ENCODE measurements around the gene SNAPC5. TPM values are rescaled to one million over a fixed set of nuclear protein-coding genes. Genes with fewer than 3 reads are reported as not detected.
A peak's percentile ranks its signal among the peaks of the same experiment; 100 is the strongest.

The SNAPC5 gene
- total and polyA plus RNA-seq, 2 of the 8 experiments (the other 6 are each of a cell fraction or from before 2014, with no cell fraction given), result 18.7 to 23.1 TPM

DNA sequence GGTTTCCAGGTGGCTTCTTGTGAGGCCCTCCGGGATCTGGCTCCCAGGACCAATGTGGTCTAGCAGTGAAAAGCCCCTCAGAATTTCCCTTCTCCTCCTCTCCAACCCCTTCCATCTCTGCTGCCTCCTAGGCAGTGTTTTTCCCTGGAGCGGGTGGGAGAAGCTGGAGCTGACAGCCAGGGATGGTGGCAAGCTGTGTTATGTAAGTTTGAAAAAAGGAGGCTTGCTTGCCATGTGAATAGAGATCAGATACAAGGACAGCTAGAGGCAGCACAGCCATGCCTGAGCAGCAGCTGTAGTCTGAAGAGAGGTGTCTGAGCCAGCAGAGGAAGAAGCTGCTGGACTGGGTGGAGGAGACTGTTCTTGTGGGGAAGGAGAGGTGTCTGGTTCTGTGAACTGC is 20.6 kb downstream of the SNAPC5 start:
- TF ChIP-seq SIRT6 (IDR thresholded peaks at IDR 0.05; ENCODE audit: low read length), result no peak
- no peak for TF ChIP-seq TCF12 (IDR thresholded peaks at IDR 0.05; ENCODE audit: low read depth, low read length)
- no peak for TF ChIP-seq SRF (IDR thresholded peaks at IDR 0.05; ENCODE audit: low read depth, low read length)
- TF ChIP-seq TAF7 (optimal IDR thresholded peaks at IDR 0.05; ENCODE audit: borderline replicate concordance, low read depth, low read length), result no peak
- TF ChIP-seq MAFK (IDR thresholded peaks at IDR 0.05; ENCODE audit: low read depth, low read length), result no peak
- DNase-seq (ENCODE audit: low read depth in 1 of 2, low spot score in 2 of 2) (no peak), FAIRE-seq (no peak)
- no peak overlapping the region for H3K56ac ChIP-seq (replicated peaks; ENCODE audit: insufficient read length, low read depth, low read length)
- peaks cover 0 to 3% of the 10 kb centered on the region in 2 experiments for H4K20me1 ChIP-seq (replicated peaks in 1 of 2; ENCODE audit: control insufficient read depth in 1 of 2, insufficient read depth in 2 of 2, low read length in 2 of 2)
- no peak overlapping the region for H3K14ac ChIP-seq (ENCODE audit: insufficient read length)
- no peak overlapping the region; the same call in 1 of the 2 replicates for H4K8ac ChIP-seq (ENCODE audit: extremely low read depth, insufficient read depth, low read length)
- H3K27me3 ChIP-seq (replicated peaks in 1 of 4; ENCODE audit: control insufficient read depth in 3 of 4, extremely low read depth in 1 of 4, insufficient read depth in 3 of 4, low read length in 3 of 4), result no peaks in the 10 kb centered on the region
- H2BK120ac ChIP-seq (replicated peaks; ENCODE audit: low read depth, low read length), result no peak overlapping the region
- no peak overlapping the region for H3K23ac ChIP-seq (ENCODE audit: insufficient read length)
- H4K5ac ChIP-seq (ENCODE audit: insufficient read length, low read depth, low read length), result no peak overlapping the region
- peaks cover 0 to 24% of the 10 kb centered on the region in 2 experiments; a peak in 1 of 4 replicates for H3K79me2 ChIP-seq (ENCODE audit: control insufficient read depth in 1 of 2, insufficient read depth in 2 of 2, low read length in 2 of 2)
- peak overlapping the region; percentile 17; the same call in 1 of the 2 replicates for H3K18ac ChIP-seq (ENCODE audit: extremely low read depth, low read length)
- H2BK12ac ChIP-seq (ENCODE audit: low read depth, low read length), result no peak overlapping the region
- H3K79me1 ChIP-seq (ENCODE audit: low read depth, low read length), result peaks cover 3% of the 10 kb centered on the region; the same call in 1 of the 2 replicates
- H3K4me2 ChIP-seq (ENCODE audit: insufficient read depth in 1 of 2, low read depth in 2 of 2, low read length in 2 of 2), result no peak overlapping the region
- H4K91ac ChIP-seq (replicated peaks; ENCODE audit: insufficient read length, low read length), result no peak overlapping the region
- H3K36me3 ChIP-seq (ENCODE audit: control insufficient read depth in 2 of 4, insufficient read depth in 4 of 4, low read length in 3 of 4), result peaks cover 0 to 7% (median 5%) of the 10 kb centered on the region in 4 experiments; a peak in 4 of 8 replicates
- peak overlapping the region; percentile 32; the same call in 1 of the 2 replicates for H2BK5ac ChIP-seq (ENCODE audit: low read depth, low read length)
- peaks cover 17 to 49% (median 35%) of the 10 kb centered on the region in 4 experiments for H3K4me1 ChIP-seq (replicated peaks in 1 of 4; ENCODE audit: control insufficient read depth in 3 of 4, insufficient read depth in 4 of 4, low read length in 3 of 4)
- H2BK20ac ChIP-seq (ENCODE audit: low read length), result no peak overlapping the region
- no peak overlapping the region for H3K4ac ChIP-seq (replicated peaks; ENCODE audit: insufficient read length, low read depth, low read length)
- H2BK15ac ChIP-seq (ENCODE audit: low read length), result no peak overlapping the region
- ChIA-PET POLR2A (ENCODE audit: partially characterized antibody) (interaction anchor here (0.6 to 1.4 kb wide), 4 partner anchors 8 to 148 kb away, joined by 3 to 4 read pairs (median 3); no protein-coding TSS in a partner anchor), CTCF (ENCODE audit: partially characterized antibody) (interaction anchor here (0.6 to 1.0 kb wide), 3 partner anchors 15 to 665 kb away, joined by 3 read pairs; partner anchors contain the start of gene SNAPC5)
- H3K9ac ChIP-seq (replicated peaks in 1 of 4; ENCODE audit: extremely low read depth in 1 of 4, low read depth in 3 of 4, low read length in 3 of 4), result no peak overlapping the region
- H3K27ac ChIP-seq (ENCODE audit: low read depth, low read length), result peak overlapping the region; percentile 37; the same call in 1 of the 2 replicates
- H3K9me3 ChIP-seq (ENCODE audit: insufficient read depth in 2 of 2, low read depth in 1 of 2, low read length in 1 of 2), result no peaks in the 10 kb centered on the region
- H2AK5ac ChIP-seq (ENCODE audit: low read depth, low read length), result no peak overlapping the region
- no peaks in the 10 kb centered on the region for H3K23me2 ChIP-seq (ENCODE audit: low read depth, low read length)
- WGBS, 2 experiments (ENCODE audit: extremely low coverage in 1 of 2, insufficient coverage in 1 of 2, insufficient read length in 1 of 2, insufficient replicate concordance in 2 of 2, low coverage in 1 of 2, low lambda C conversion rate in 2 of 2, missing lambda C conversion rate in 1 of 2), result 100% methylated on average over 2 of the region's 2 CpGs; no CpG with 5 or more reads in 1 of the 2 experiments
- no peak overlapping the region for H3K4me3 ChIP-seq (ENCODE audit: extremely low read depth in 1 of 4, insufficient read depth in 2 of 4, low read depth in 3 of 4, low read length in 4 of 4)
- no peak overlapping the region for H2AFZ ChIP-seq (ENCODE audit: low read length)
